RPMI8226 (cell line): ENCODE data around the gene RPL13.
A peak's percentile ranks its signal among the peaks of the same experiment; 100 is the strongest.

Source experiments
- DNase-seq: peaks from one replicate; pipeline ENCODE4 v3.0.0-alpha.2; 2015

The RPL13 gene

GRCh38 chr16:89545044-89545830 lies 15.2 kb upstream of the RPL13 start:
- DNase-seq = no peak

- DNase-seq = no peak
Observed at GRCh38 chr16:89545831-89546574, 14.5 kb upstream of the RPL13 start.

- no peak for DNase-seq
Observed at GRCh38 chr16:89546781-89547180, 13.7 kb upstream of the RPL13 start.

- no peak for DNase-seq
Observed at GRCh38 chr16:89547291-89547690, 13.2 kb upstream of the RPL13 start.

- no peak for DNase-seq
Observed at GRCh38 chr16:89547860-89548259, 12.6 kb upstream of the RPL13 start.

- DNase-seq = no peak
Observed at GRCh38 chr16:89548344-89549006, 12.0 kb upstream of the RPL13 start.

- DNase-seq = no peak
Observed at GRCh38 chr16:89549007-89549700, 11.3 kb upstream of the RPL13 start.

GRCh38 chr16:89550421-89551007 lies 10.0 kb upstream of the RPL13 start:
- DNase-seq = no peak

GRCh38 chr16:89552329-89552728 lies 8.2 kb upstream of the RPL13 start:
- no peak for DNase-seq

GRCh38 chr16:89552913-89553312 lies 7.6 kb upstream of the RPL13 start:
- DNase-seq = no peak

GRCh38 chr16:89553733-89554132 lies 6.7 kb upstream of the RPL13 start:
- no peak for DNase-seq

- no peak for DNase-seq
Observed at GRCh38 chr16:89554343-89554742, 6.1 kb upstream of the RPL13 start.

GRCh38 chr16:89555265-89555664 lies 5.2 kb upstream of the RPL13 start:
- no peak for DNase-seq

GRCh38 chr16:89555780-89556179 lies 4.7 kb upstream of the RPL13 start:
- DNase-seq = no peak

- peak; percentile 53 for DNase-seq
Observed at GRCh38 chr16:89556750-89557689, 3.5 kb upstream of the RPL13 start.

GRCh38 chr16:89557690-89558490 lies 2.6 kb upstream of the RPL13 start:
- no peak for DNase-seq

- DNase-seq = peak; percentile 25
Observed at GRCh38 chr16:89561142-89561883, 831 bp downstream of the RPL13 start.

GRCh38 chr16:89561884-89562599 lies 1.6 kb downstream of the RPL13 start:
- DNase-seq = no peak

GRCh38 chr16:89562939-89563338 lies 2.5 kb downstream of the RPL13 start:
- no peak for DNase-seq
